Liver (tissue), 3 donors: ENCODE data around the gene CEACAM16.

ENCODE experiments used
- CTCF ChIP-seq: fragments of 150-350 bp; IDR thresholded peaks from 2 replicates; pipeline ENCODE4 v1.5.1; 2017; ENCODE audit warnings: improper control_type of control experiment, low read depth, low read length; ENCODE audit not compliant: missing input control
- TAF1 ChIP-seq: conservative IDR thresholded peaks from 2 replicates; pipeline ENCODE4 v1.6.1; 2016; ENCODE audit warnings: antibody characterized with exemption, mild to moderate bottlenecking
- YY1 ChIP-seq: IDR thresholded peaks from 2 replicates; pipeline ENCODE4 v1.6.1; 2016; ENCODE audit warnings: antibody characterized with exemption, mild to moderate bottlenecking
- donor health status: healthy.
- donor health status: healthy.

- TF ChIP-seq CTCF (no peak), YY1 (no peak), TAF1 (no peak)
Observed at GRCh38 chr19:44723299-44723951, 24.5 kb downstream of the CEACAM16 start.
